Activated CD8-positive, alpha-beta memory T cell treated with anti-CD3 and anti-CD28 coated beads for 4 hours (primary cell): Measurements from ENCODE around the gene CRLF1.

Source experiments
- DNase-seq, 2 donors: peaks; one replicate each; pipeline ENCODE4 v3.0.0-alpha.2; 2020; ENCODE audit warnings: low read depth in 2 of 2

Gene CRLF1

GRCh38 chr19:18636183-18636968, 29.8 kb upstream of the CRLF1 start:
- DNase-seq = peak; percentile 97

- no peak for DNase-seq
Observed at GRCh38 chr19:18635831-18636182, 29.2 kb upstream of the CRLF1 start.

- DNase-seq = no peak
Observed at GRCh38 chr19:18634612-18635297, 28.2 kb upstream of the CRLF1 start.

- DNase-seq = no peak
Observed at GRCh38 chr19:18633321-18633720, 26.7 kb upstream of the CRLF1 start.

GRCh38 chr19:18629166-18630088, 22.8 kb upstream of the CRLF1 start:
- no peak for DNase-seq

- no peak for DNase-seq
Observed at GRCh38 chr19:18626906-18627305, 20.3 kb upstream of the CRLF1 start.

GRCh38 chr19:18620902-18621301, 14.3 kb upstream of the CRLF1 start:
- no peak for DNase-seq

GRCh38 chr19:18620311-18620710, 13.7 kb upstream of the CRLF1 start:
- DNase-seq = no peak

GRCh38 chr19:18618236-18618635, 11.6 kb upstream of the CRLF1 start:
- no peak for DNase-seq

- no peak for DNase-seq
Observed at GRCh38 chr19:18617562-18617961, 11.0 kb upstream of the CRLF1 start.

- DNase-seq = no peak
Observed at GRCh38 chr19:18616023-18616422, 9.4 kb upstream of the CRLF1 start.

- no peak for DNase-seq
Observed at GRCh38 chr19:18613589-18614234, 7.1 kb upstream of the CRLF1 start.

- no peak for DNase-seq
Observed at GRCh38 chr19:18612772-18613588, 6.4 kb upstream of the CRLF1 start, which contains the start of gene TMEM59L. Gene TMEM59L (plus strand): TSS chr19:18612870. CDS start chr19:18612959, 89 bp downstream.

GRCh38 chr19:18612051-18612771, 5.6 kb upstream of the CRLF1 start:
- no peak for DNase-seq

- no peak for DNase-seq
Observed at GRCh38 chr19:18611327-18612050, 4.9 kb upstream of the CRLF1 start.

- DNase-seq = no peak
Observed at GRCh38 chr19:18610556-18611326, 4.1 kb upstream of the CRLF1 start.

- no peak for DNase-seq
Observed at GRCh38 chr19:18610245-18610555, 3.6 kb upstream of the CRLF1 start.

- no peak for DNase-seq
Observed at GRCh38 chr19:18609717-18610051, 3.1 kb upstream of the CRLF1 start.
